Suprapubic skin (tissue), 4 donors: ENCODE data around the gene TMEM225B. TPM values are rescaled to one million over a fixed set of nuclear protein-coding genes. Genes with fewer than 3 reads are reported as not detected.
"Not testable (repeated sequence)": the region's sequence is repeated elsewhere in the genome, so short reads cannot be mapped to it uniquely, and the experiment has no call there.

Experiments
- DNase-seq, 2 donors: peaks; one replicate each; pipeline ENCODE4 v3.0.0-alpha.2; 2019; ENCODE audit warnings: low spot score in 2 of 2
- H3K27ac ChIP-seq: fragments of 200-600 bp; sonication (generic); one replicate; pipeline ENCODE4 v1.5.1; 2019
- H3K27me3 ChIP-seq: fragments of 200-600 bp; sonication (generic); one replicate; pipeline ENCODE4 v1.5.1; 2019
- H3K36me3 ChIP-seq: fragments of 200-600 bp; sonication (generic); one replicate; pipeline ENCODE4 v1.5.1; 2019
- H3K4me1 ChIP-seq: fragments of 200-600 bp; sonication (generic); one replicate; pipeline ENCODE4 v1.5.1; 2019
- H3K4me3 ChIP-seq: fragments of 200-600 bp; sonication (generic); one replicate; pipeline ENCODE4 v1.5.1; 2019; ENCODE audit warnings: mild to moderate bottlenecking
- H3K9me3 ChIP-seq: fragments of 200-600 bp; sonication (generic); one replicate; pipeline ENCODE4 v1.5.1; 2019
- CTCF ChIP-seq, 2 donors: fragments of 200-600 bp in 1 of 2; fragments of 450-650 bp in 1 of 2; sonication (generic) in 1 of 2; IDR thresholded peaks; one replicate each; pipeline ENCODE4 v1.5.1; 2016 to 2019; ENCODE audit warnings: antibody characterized with exemption in 2 of 2, mild to moderate bottlenecking in 1 of 2, moderate library complexity in 1 of 2
- EP300 ChIP-seq: sonication (generic); formaldehyde crosslinking; IDR thresholded peaks from one replicate; pipeline ENCODE4 v1.6.1; 2017; ENCODE audit warnings: antibody characterized with exemption
- POLR2A ChIP-seq, 2 donors: fragments of 450-650 bp; IDR thresholded peaks; one replicate each; pipeline ENCODE4 v1.6.1; 2017; ENCODE audit warnings: antibody characterized with exemption in 2 of 2, mild to moderate bottlenecking in 2 of 2, moderate library complexity in 2 of 2
- POLR2AphosphoS5 ChIP-seq, 3 donors: sonication (generic); formaldehyde crosslinking; IDR thresholded peaks; one replicate each; pipeline ENCODE4 v1.6.1; 2017; ENCODE audit warnings: antibody characterized with exemption in 3 of 3
- WGBS: methylation state at CpG from one replicate; pipeline ENCODE4 v1.1.5; 2018; 5-methylcytosine and 5-hydroxymethylcytosine counted together
- total RNA-seq, 4 donors: library from RNA; depleted of rRNA; stranded (reverse); fragments of >200 nt; gene quantifications; one replicate each; pipeline ENCODE4 v1.1.0, GENCODE V29; 2016

The TMEM225B gene
- total RNA-seq, 4 donors from 2014 or later: 1.4 to 6.8 (median 2.1) TPM

DNA sequence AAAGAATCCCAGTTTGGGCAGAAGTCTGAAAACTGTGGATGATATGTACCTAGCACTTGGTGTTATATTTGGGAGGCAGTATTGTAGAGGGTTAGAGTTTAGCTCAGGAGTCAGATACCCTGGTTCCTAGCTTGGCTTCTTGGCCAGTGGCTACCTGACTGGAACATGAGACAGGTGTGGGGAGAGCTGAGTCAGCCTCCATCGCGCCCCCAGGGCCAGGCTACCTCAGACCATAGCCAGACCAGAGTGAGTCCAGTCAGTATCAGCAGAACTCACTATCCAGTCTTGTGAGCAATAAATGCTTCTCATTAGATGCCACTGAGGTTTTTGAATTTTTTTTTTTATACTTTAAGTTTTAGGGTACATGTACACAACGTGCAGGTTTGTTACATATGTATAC, 55.7 kb downstream of the TMEM225B start:
- no peak overlapping the region for H3K4me3 ChIP-seq
- H3K27me3 ChIP-seq: no peaks in the 10 kb centered on the region
- H3K4me1 ChIP-seq: no peaks in the 10 kb centered on the region
- H3K36me3 ChIP-seq: no peaks in the 10 kb centered on the region
- WGBS: 86% methylated on average over 3 of the region's 3 CpGs
- H3K27ac ChIP-seq: no peak overlapping the region
- TF ChIP-seq POLR2AphosphoS5 (IDR thresholded peaks at IDR 0.05) (no peak), POLR2A (IDR thresholded peaks at IDR 0.05) (no peak), CTCF (IDR thresholded peaks at IDR 0.05) (no peak), EP300 (no peak)
- no peaks in the 10 kb centered on the region for H3K9me3 ChIP-seq
- no peak for DNase-seq

DNA sequence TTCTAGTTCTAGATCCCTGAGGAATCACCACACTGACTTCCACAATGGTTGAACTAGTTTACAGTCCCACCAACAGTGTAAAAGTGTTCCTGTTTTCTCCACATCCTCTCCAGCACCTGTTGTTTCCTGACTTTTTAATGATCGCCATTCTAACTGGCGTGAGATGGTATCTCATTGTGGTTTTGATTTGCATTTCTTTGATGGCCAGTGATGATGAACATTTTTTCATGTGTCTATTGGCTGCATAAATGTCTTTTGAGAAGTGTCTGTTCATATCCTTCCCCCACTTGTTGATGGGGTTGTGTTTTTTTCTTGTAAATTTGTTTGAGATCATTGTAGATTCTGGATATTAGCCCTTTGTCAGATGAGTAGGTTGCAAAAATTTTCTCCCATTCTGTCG, 56.6 kb downstream of the TMEM225B start:
- not testable (repeated sequence) for DNase-seq, H3K4me3 ChIP-seq, H3K36me3 ChIP-seq, H3K27me3 ChIP-seq, H3K9me3 ChIP-seq, H3K4me1 ChIP-seq, H3K27ac ChIP-seq
- 94% methylated on average over 3 of the region's 3 CpGs for WGBS

GRCh38 chr7:99657879-99658278, 59.8 kb downstream of the TMEM225B start:
- not testable (repeated sequence) for H3K4me3 ChIP-seq, DNase-seq, H3K27ac ChIP-seq, H3K4me1 ChIP-seq, H3K27me3 ChIP-seq, H3K9me3 ChIP-seq
- 86% methylated on average over 5 of the region's 5 CpGs for WGBS
- H3K36me3 ChIP-seq: peaks cover 29% of the 10 kb centered on the region

Other genes with a start within 250 kb of the TMEM225B start
- gene ARPC1B, start 223.5 kb upstream of the TMEM225B start, total RNA-seq: 10 to 100 TPM; 48.9 to 66.9 (median 64.2) TPM
- gene PDAP1, start 189.7 kb upstream of the TMEM225B start, total RNA-seq: 10 to 100 TPM; 47.2 to 68.5 (median 48.3) TPM
- 10 to 100 TPM; 50.3 to 71.4 (median 60.3) TPM for gene BUD31, start 189.3 kb upstream of the TMEM225B start, total RNA-seq
- 10 to 100 TPM in 2 of 4 donors, 1 to 10 TPM in 2; 7.7 to 14.8 (median 10.7) TPM for gene PTCD1, start 159.5 kb upstream of the TMEM225B start, total RNA-seq
- gene CPSF4, start 159.3 kb upstream of the TMEM225B start, total RNA-seq: 10 to 100 TPM; 35.0 to 59.9 (median 41.7) TPM
- 100 to 1,000 TPM; 463 to 798 (median 745) TPM for gene ATP5MF, start 132.1 kb upstream of the TMEM225B start, total RNA-seq
- 10 to 100 TPM in 1 of 4 donors, 1 to 10 TPM in 3; 4.4 to 16.3 (median 5.3) TPM for gene ZNF789, start 125.4 kb upstream of the TMEM225B start, total RNA-seq
- gene ZNF394, start 98.0 kb upstream of the TMEM225B start, total RNA-seq: 10 to 100 TPM; 39.4 to 63.2 (median 53.9) TPM
- 1 to 10 TPM; 5.7 to 8.5 (median 7.4) TPM for gene ZKSCAN5, start 93.6 kb upstream of the TMEM225B start, total RNA-seq
- gene FAM200A, start 46.2 kb upstream of the TMEM225B start, total RNA-seq: 1 to 10 TPM; 2.7 to 6.9 (median 5.0) TPM
- gene ZNF655, start 39.6 kb upstream of the TMEM225B start, total RNA-seq: 100 to 1,000 TPM; 122 to 240 (median 146) TPM
- 10 to 100 TPM; 15.3 to 46.1 (median 20.0) TPM for gene ZSCAN25, start 18.7 kb downstream of the TMEM225B start, total RNA-seq
- 100 to 1,000 TPM in 1 of 4 donors, 10 to 100 TPM in 3; 50.0 to 448 (median 92.1) TPM for gene CYP3A5, start 81.7 kb downstream of the TMEM225B start, total RNA-seq
- under 1 TPM in 1 of 4 donors, not detected in 3; 0.49 TPM for gene CYP3A7, start 136.9 kb downstream of the TMEM225B start, total RNA-seq
- 1 to 10 TPM; 2.3 to 7.8 (median 4.4) TPM for gene CYP3A4, start 185.9 kb downstream of the TMEM225B start, total RNA-seq
- gene CYP3A43, start 229.7 kb downstream of the TMEM225B start, total RNA-seq: not detected